Endothelial cell of coronary artery (primary cell): ENCODE results near the gene MCAT. TPM values are rescaled to one million over a fixed set of nuclear protein-coding genes. Genes with fewer than 3 reads are reported as not detected.

Source experiments
- total RNA-seq: library from RNA; depleted of rRNA; stranded (reverse); fragments of >200 nt; gene quantifications from 2 replicates; pipeline ENCODE4 v1.2.3, GENCODE V29; 2014

MCAT gene
- total RNA-seq, result 10.2 and 11.5 TPM in 2 replicates

GRCh38 chr22:43142880-43143562 is at the start of gene MCAT:
Gene MCAT, minus strand, starts transcription at chr22:43143398. Its CDS starts 50 bp downstream, at chr22:43143348.

DNA sequence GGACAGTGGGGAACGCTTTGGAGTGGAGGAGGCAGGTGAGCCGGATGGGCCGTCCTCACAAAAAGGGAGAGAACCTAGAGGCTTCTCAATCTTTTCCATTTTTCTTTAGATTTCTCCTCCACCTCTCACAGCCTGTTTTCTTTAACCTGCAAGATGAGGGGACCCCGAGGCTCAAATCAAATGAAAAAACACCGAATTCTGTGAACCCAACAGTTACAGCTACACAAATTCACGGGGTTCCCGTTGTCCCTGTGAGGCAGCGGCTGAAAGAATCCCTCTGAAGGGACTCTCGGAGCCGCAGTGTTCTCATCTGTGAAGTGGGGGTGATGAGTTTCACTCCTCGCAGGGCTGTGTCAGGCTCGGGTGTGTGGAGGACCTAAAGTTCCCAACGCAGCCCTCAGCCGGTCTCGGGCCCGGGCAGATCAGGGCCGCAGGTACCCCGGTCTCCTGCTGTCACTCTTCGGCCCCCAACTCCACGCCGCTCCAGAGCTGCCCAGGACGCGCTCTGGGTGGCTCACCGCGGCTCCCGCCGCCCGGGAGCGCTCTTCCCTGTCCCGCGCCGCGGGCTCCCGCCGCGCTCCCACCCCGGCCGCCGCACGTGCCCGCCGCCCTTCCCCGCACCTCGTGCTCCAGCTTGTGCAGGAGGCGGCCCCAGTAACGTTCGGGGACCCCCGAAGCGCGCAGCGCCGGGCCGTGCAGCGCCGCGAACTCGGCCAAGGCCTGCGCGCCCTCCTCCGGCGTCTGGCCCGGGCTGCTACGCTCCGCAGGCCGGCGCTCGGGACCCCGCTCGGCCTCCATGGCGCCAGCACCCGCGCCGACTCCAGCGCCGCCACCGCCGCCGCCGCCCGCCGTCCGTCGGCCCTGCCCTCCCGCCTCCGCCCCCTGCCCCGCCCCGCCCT is 43.3 kb upstream of the MCAT start, which contains the start of gene TTLL12:
Gene TTLL12, minus strand, starts transcription at position 863 of the 899 bp plus-strand sequence. Its CDS starts 65 bp downstream, at position 798.

DNA sequence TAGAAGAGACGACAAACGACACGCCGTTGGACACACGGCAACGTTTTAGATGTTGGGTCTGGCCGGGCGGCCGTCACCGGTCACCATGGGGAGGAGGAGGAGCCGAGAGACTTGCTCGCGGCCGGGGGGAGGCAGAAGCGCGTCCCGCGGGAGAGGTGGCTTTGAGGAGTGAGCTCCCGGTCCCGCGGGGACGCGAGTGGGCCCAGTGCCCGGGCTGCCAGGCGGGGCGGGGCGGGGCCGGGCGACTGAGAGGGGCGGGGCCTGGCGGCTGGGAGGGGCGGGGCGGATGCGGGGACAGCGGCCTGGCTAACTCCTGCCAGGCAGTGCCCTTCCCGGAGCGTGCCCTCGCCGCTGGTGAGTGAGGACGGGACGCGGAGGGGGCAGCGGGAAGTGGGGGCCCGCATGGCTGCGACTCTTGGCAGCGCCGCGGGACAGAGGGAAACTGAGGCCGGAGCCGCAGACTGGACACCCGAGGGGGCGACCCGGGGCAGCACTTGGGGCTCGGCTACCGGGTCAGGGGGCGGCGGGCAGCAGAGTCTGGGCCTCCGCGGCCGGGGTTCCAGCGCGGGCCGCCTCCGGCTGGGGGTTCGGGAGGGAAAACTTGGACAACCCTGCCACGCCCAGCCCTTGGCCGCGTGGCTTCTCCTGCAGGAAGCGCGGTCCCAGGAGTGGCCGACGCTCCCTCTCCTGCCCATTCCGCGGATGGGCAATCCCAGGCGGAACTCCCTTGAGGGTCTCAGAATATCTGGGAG is 8.2 kb upstream of the MCAT start, which contains the start of gene TSPO:
Gene TSPO, plus strand, starts transcription at position 309 of the 752 bp plus-strand sequence. CDS start 7,680 bp downstream, outside the sequence.

DNA sequence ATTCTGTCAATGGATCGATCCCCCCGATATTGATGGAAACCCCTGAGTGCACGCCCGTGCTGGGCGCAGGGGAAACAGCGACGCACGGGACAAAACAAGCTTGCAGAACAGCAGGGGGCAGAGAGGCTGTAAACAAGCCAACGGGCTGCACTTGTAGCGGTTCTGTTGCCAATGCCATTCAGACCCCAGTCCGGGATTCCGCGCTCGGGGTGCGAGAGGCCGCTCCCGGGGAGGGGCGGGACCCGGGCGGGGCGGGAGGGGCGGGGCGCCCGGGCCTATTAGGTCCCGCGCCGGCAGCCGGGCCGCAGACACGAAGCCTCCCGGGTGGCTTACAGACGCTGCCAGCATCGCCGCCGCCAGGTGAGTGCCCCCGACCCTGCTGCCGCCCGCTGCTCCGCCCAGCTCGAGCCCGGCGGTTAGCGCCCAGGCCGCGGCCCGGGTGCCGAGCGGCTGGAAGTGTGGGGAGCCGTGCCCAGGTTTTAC is 32.7 kb downstream of the MCAT start, which contains the start of gene BIK:
Gene BIK, plus strand, starts transcription at position 307 of the 483 bp plus-strand sequence. CDS start 13,273 bp downstream, outside the sequence.

DNA sequence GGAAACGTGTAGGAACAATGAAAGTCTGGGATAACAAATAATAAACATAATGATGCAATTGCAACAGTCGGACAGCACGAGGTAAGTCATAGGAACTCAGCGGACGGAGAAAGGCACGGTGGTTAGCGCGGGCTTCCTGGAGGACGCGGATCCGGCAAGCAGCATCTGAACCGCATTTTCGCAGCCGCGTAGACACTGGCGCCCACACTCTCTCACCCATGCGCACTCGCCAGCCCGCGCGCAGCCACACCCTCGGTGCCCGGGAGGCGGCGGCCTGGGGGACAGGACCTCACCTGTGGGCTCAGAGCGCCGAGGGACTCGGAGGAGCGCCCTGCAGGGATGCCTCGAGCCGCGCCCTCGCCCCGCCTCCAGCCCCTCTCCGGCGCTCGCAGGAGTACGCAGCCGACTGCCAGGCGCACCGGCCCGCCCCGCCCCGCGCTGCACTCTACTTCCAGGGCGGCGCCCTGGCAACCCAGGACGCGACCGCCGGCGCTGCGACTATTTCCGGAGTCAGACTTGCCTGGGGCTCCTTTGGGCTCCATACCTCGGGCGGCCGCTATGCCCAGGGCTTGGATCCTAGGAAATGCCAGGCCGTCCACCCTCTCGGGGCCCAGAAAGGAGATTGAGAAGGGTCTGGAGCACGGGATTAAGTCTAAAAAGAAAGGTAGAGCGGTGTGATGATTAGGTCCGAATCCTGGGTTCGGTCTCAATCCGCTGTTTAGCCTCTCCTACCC is 54.0 kb downstream of the MCAT start, which contains the start of gene TTLL1:
Gene TTLL1, minus strand, starts transcription at position 408 of the 734 bp plus-strand sequence. CDS start 13,805 bp downstream, outside the sequence.

Other genes with a start within 250 kb of the MCAT start
- 66.8 and 71.3 TPM in 2 replicates for gene PACSIN2, start 128.2 kb downstream of the MCAT start, total RNA-seq
- gene TTLL1, start 54.0 kb downstream of the MCAT start, total RNA-seq, result 10.9 and 11.7 TPM in 2 replicates
- 0.09 and 0.63 TPM in 2 replicates for gene BIK, start 32.6 kb downstream of the MCAT start, total RNA-seq
- gene TSPO, start 8.2 kb upstream of the MCAT start, total RNA-seq, result 300 and 316 TPM in 2 replicates
- gene TTLL12, start 43.7 kb upstream of the MCAT start, total RNA-seq, result 29.2 and 29.6 TPM in 2 replicates
- not detected in 2 replicates for gene SCUBE1, start 200.0 kb upstream of the MCAT start, total RNA-seq